ENCODE measurements around the gene ZGPAT. TPM values are rescaled to one million over a fixed set of nuclear protein-coding genes. Genes with fewer than 3 reads are reported as not detected.

ZGPAT gene
- total and polyA plus RNA-seq, 2 of the 13 experiments (the other 11 are each of a cell fraction or from before 2014, with no cell fraction given): 23.0 to 41.9 TPM

DNA sequence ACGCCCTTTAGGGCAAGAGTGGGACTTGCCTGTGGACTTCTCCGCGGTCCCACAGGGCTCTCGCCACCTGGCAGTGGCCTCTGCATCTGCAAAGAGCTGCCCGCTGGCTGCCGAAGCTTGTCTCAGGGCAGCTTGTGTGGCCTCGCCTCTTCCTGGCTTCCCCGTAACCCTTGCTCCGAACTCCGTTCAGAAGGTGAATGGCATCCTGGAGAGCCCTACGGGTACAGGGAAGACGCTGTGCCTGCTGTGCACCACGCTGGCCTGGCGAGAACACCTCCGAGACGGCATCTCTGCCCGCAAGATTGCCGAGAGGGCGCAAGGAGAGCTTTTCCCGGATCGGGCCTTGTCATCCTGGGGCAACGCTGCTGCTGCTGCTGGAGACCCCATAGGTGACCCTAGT is 46.7 kb upstream of the ZGPAT start:
- peaks cover 31% of the 10 kb centered on the region for H3K4me1 ChIP-seq (ENCODE audit: insufficient read depth, low read length)
- peaks cover 26 to 40% of the 10 kb centered on the region in 2 experiments for H3K36me3 ChIP-seq (replicated peaks in 1 of 2; ENCODE audit: control insufficient read depth in 1 of 2, insufficient read depth in 2 of 2, low read length in 2 of 2)
- H3K4me3 ChIP-seq (replicated peaks in 1 of 3; ENCODE audit: insufficient read depth in 1 of 3, low read depth in 2 of 3, low read length in 3 of 3): no peak overlapping the region
- intact Hi-C loops (cut with micrococcal nuclease; ENCODE audit: unreplicated experiment) (no loop called here), in situ Hi-C loops (cut with HindIII; ENCODE audit: extremely low pct_ligation_motif_present, low pct_unique_long_range_greater_than_20kb) (no loop called here)
- DNase-seq (ENCODE audit: low spot score): no peak
- no peaks in the 10 kb centered on the region for H4K20me1 ChIP-seq (ENCODE audit: insufficient read depth, low read length)
- no peak overlapping the region for H2AFZ ChIP-seq (ENCODE audit: low read length)
- 98% methylated on average over 22 of the region's 22 CpGs for WGBS (ENCODE audit: low lambda C conversion rate)
- no peaks in the 10 kb centered on the region for H3K9me3 ChIP-seq (ENCODE audit: low read length)
- no peak overlapping the region for H3K9ac ChIP-seq (ENCODE audit: insufficient read depth, low read depth, low read length)
- no TSS peak for BruUV-seq (replicated peaks)
- ATAC-seq: no peak
- TF ChIP-seq CBX5 (CRISPR knock-in tag; IDR thresholded peaks at IDR 0.05; ENCODE audit: borderline replicate concordance): no peak
- TF ChIP-seq, protein P1, sequence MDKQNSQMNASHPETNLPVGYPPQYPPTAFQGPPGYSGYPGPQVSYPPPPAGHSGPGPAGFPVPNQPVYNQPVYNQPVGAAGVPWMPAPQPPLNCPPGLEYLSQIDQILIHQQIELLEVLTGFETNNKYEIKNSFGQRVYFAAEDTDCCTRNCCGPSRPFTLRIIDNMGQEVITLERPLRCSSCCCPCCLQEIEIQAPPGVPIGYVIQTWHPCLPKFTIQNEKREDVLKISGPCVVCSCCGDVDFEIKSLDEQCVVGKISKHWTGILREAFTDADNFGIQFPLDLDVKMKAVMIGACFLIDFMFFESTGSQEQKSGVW (CRISPR knock-in tag; IDR thresholded peaks at IDR 0.05; ENCODE audit: borderline replicate concordance): no peak
- no peak for TF ChIP-seq CC2D1A (CRISPR knock-in tag; IDR thresholded peaks at IDR 0.05)
- TF ChIP-seq ZNF687 (CRISPR knock-in tag; IDR thresholded peaks at IDR 0.05): peak; percentile 11; the same call in 1 of the 2 replicates
- TF ChIP-seq, protein P2, sequence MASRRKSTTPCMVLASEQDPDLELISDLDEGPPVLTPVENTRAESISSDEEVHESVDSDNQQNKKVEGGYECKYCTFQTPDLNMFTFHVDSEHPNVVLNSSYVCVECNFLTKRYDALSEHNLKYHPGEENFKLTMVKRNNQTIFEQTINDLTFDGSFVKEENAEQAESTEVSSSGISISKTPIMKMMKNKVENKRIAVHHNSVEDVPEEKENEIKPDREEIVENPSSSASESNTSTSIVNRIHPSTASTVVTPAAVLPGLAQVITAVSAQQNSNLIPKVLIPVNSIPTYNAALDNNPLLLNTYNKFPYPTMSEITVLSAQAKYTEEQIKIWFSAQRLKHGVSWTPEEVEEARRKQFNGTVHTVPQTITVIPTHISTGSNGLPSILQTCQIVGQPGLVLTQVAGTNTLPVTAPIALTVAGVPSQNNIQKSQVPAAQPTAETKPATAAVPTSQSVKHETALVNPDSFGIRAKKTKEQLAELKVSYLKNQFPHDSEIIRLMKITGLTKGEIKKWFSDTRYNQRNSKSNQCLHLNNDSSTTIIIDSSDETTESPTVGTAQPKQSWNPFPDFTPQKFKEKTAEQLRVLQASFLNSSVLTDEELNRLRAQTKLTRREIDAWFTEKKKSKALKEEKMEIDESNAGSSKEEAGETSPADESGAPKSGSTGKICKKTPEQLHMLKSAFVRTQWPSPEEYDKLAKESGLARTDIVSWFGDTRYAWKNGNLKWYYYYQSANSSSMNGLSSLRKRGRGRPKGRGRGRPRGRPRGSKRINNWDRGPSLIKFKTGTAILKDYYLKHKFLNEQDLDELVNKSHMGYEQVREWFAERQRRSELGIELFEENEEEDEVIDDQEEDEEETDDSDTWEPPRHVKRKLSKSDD (CRISPR knock-in tag; IDR thresholded peaks at IDR 0.05; ENCODE audit: low read depth): no peak
- no peak for TF ChIP-seq NONO (IDR thresholded peaks at IDR 0.05)
- TF ChIP-seq NONO (CRISPR knock-in tag; conservative IDR thresholded peaks at IDR 0.05): no peak
- TF ChIP-seq HDAC2 (CRISPR knock-in tag; IDR thresholded peaks at IDR 0.05): no peak
- no peak for TF ChIP-seq BORCS8-MEF2B (CRISPR knock-in tag; IDR thresholded peaks at IDR 0.05)
- TF ChIP-seq HNRNPL (IDR thresholded peaks at IDR 0.05; ENCODE audit: low read depth, low read length): 0 out of 2 replicates have a peak, but pooled peaks have one; percentile 33
- no peak for TF ChIP-seq HOMEZ (CRISPR knock-in tag; IDR thresholded peaks at IDR 0.05; ENCODE audit: low read depth)
- 0 out of 2 replicates have a peak, but pooled peaks have one; percentile 34 for TF ChIP-seq NFIB (CRISPR knock-in tag; IDR thresholded peaks at IDR 0.05; ENCODE audit: borderline replicate concordance)
- TF ChIP-seq, protein P3, sequence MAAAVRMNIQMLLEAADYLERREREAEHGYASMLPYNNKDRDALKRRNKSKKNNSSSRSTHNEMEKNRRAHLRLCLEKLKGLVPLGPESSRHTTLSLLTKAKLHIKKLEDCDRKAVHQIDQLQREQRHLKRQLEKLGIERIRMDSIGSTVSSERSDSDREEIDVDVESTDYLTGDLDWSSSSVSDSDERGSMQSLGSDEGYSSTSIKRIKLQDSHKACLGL (CRISPR knock-in tag; IDR thresholded peaks at IDR 0.05): peak; percentile 24; the same call in 1 of the 2 replicates
- TF ChIP-seq FOXK1 (CRISPR knock-in tag; IDR thresholded peaks at IDR 0.05; ENCODE audit: borderline replicate concordance, low read depth): no peak
- TF ChIP-seq AGO2 (optimal IDR thresholded peaks at IDR 0.05; ENCODE audit: low read depth, low read length): peak; percentile 33
- H3K4me2 ChIP-seq (ENCODE audit: low read depth, low read length): no peak overlapping the region
- ChIA-PET CTCF (ENCODE audit: low intra/inter-chr PET ratio, low total read pairs) (no interaction called here), POLR2A (no interaction called here)
- H3K27me3 ChIP-seq (ENCODE audit: control insufficient read depth in 1 of 2, insufficient read depth in 2 of 2, low read length in 2 of 2): no peaks in the 10 kb centered on the region; a peak in 1 of 5 replicates
- no peak for FAIRE-seq
- H3K79me2 ChIP-seq (ENCODE audit: insufficient read depth, low read length): peaks cover 17% of the 10 kb centered on the region
- H3K27ac ChIP-seq (ENCODE audit: extremely low read length, insufficient read depth, low read length): no peak overlapping the region
